Suprapubic skin (tissue), 4 donors: Measurements from ENCODE around the gene KRT12.

Experiments used
- EP300 ChIP-seq: sonication (generic); formaldehyde crosslinking; IDR thresholded peaks from one replicate; pipeline ENCODE4 v1.6.1; 2017; ENCODE audit warnings: antibody characterized with exemption
- POLR2A ChIP-seq, 2 donors: fragments of 450-650 bp; IDR thresholded peaks; one replicate each; pipeline ENCODE4 v1.6.1; 2017; ENCODE audit warnings: antibody characterized with exemption in 2 of 2, mild to moderate bottlenecking in 2 of 2, moderate library complexity in 2 of 2
- POLR2AphosphoS5 ChIP-seq, 3 donors: sonication (generic); formaldehyde crosslinking; IDR thresholded peaks; one replicate each; pipeline ENCODE4 v1.6.1; 2017; ENCODE audit warnings: antibody characterized with exemption in 3 of 3
- TF ChIP-seq, protein P1 (sequence below), 2 donors: fragments of 200-600 bp in 1 of 2; fragments of 450-650 bp in 1 of 2; sonication (generic) in 1 of 2; IDR thresholded peaks; one replicate each; pipeline ENCODE4 v1.5.1; 2016 to 2019; ENCODE audit warnings: antibody characterized with exemption in 2 of 2, mild to moderate bottlenecking in 1 of 2, moderate library complexity in 1 of 2

DNA sequence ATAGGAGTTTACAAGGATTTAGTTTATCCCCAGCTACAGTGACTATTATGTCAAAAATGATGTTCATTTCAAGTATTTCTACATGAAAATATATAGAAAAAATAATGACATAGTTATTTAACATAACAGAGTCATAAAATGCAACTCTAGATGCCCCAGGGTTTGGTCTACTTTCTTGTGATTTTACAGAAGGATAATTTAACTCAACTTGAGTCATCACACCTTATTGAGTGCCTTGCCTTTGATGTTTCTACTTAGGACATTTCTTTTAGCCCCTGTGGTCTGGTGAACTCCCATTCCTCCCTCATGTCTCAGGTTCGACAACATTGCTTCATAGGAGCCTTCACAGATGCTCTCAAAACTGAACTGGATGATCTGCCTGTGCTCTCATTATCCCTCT, 16.0 kb upstream of the KRT12 start:
- TF ChIP-seq EP300 (no peak), POLR2AphosphoS5 (IDR thresholded peaks at IDR 0.05) (no peak), POLR2A (IDR thresholded peaks at IDR 0.05) (no peak)
- TF ChIP-seq, protein P1, sequence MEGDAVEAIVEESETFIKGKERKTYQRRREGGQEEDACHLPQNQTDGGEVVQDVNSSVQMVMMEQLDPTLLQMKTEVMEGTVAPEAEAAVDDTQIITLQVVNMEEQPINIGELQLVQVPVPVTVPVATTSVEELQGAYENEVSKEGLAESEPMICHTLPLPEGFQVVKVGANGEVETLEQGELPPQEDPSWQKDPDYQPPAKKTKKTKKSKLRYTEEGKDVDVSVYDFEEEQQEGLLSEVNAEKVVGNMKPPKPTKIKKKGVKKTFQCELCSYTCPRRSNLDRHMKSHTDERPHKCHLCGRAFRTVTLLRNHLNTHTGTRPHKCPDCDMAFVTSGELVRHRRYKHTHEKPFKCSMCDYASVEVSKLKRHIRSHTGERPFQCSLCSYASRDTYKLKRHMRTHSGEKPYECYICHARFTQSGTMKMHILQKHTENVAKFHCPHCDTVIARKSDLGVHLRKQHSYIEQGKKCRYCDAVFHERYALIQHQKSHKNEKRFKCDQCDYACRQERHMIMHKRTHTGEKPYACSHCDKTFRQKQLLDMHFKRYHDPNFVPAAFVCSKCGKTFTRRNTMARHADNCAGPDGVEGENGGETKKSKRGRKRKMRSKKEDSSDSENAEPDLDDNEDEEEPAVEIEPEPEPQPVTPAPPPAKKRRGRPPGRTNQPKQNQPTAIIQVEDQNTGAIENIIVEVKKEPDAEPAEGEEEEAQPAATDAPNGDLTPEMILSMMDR (IDR thresholded peaks at IDR 0.05) = no peak
